HG03558 (cell line): ENCODE results near the gene OTP.

Experiments
- ATAC-seq: cut with Tn5 transposase; IDR thresholded peaks from one replicate; pipeline ENCODE4 v1.9.1; 2021; ENCODE audit warnings: moderate number of reproducible peaks; ENCODE audit not compliant: unreplicated experiment; ENCODE audit errors: extremely low read depth

Gene OTP

DNA sequence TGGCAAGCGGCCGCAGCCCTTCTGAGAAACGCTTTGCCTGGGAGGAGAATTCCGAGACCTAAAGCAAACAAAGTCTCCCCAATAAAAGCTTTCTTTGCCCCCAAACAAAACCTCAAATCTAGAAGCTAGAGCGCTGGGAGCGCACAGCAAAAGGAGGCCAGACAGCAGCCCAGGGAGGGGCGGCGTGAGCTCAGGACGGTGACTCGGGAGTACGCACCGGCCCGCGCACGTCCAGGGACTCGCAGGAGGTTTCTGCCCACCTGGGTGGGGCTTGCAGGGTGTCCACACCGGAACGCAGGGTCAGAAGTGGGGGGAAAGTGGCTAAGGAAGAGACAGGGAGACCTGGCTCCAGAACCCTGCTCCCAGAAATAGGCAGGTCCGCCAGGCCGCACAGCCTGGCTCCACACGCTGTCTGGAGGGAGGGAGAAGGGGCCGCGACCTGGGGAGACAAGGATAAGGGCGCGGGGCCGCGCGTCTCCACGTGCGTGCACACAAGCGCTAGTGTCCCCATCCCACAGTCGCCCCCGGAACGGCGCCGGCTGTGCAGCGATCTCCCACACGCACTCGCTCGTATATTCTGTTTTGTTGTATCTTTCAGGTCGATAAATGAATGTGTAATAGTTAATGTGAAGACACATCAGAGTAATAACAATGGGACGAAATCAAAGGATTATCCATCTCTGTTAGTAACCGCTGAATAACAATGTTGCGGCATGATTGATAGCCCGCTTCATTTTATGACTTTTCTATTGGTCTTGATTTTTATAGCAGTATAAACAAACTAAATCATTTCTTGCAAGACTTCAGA lies 2.3 kb upstream of the OTP start:
- ATAC-seq, result no peak

GRCh38 chr5:77638763-77639671 lies 504 bp upstream of the OTP start:
- ATAC-seq, result no peak

GRCh38 chr5:77637170-77637997 lies 1.1 kb downstream of the OTP start:
- no peak for ATAC-seq

GRCh38 chr5:77636641-77637169 lies 1.8 kb downstream of the OTP start:
- ATAC-seq, result no peak

- no peak for ATAC-seq
These were observed 2.4 kb downstream of the OTP start for GRCh38 chr5:77635917-77636640.

DNA sequence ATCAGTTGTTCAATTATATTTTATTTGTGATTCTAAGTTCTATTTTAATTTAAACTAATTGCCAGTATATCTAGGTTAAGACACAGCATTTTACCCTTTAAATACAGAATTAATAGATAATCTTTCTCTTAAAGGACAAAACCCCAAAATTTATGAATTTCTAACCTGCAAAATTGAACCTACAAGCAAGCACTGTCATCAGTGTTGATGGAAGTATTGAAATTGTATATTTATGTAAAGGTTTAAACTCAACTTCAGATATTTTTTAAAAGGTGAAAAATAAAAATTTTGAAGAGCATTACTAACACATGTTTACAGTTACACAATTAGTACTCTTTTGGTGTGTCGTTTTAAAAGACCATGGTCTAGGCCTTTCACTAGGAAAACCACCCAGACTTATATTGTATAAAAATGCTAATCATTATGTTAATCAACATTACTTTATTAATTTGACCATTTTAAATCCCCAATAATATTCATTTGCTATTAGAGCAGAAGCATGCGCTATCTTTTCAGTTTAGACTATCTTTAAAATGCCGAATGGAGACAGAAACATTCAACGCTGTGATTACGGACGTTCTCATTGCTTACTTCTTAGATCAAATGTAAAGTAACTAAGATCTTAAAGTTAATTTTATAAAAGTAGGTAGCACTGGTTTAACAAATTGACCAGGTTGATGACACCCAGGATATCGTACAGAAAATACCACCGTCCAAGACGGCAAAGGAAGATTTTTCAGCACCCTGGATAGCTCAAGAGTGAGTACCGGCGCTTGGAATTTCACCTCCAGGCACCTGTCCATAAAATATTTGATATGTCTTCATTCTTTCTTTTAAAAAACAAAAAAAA lies 3.2 kb downstream of the OTP start:
- ATAC-seq, result no peak

DNA sequence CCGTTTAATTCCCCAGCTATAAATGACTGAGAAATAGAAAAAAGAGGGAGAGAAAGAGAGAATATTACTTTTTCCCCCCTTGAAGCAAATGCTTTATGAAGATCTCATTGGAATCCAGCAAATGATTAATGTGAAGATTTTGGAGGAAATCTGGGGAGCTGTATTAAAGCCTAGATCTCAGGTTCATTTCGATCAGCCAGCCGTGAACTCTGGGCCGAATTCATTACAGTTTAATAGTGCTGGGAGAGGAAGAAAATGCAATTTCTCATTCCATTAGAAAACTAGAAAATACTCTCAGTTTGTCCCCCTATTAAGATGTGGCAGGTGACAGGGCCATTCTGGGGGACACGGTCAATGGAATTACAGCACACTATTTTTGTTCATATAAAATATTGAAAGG lies 4.8 kb downstream of the OTP start:
- no peak for ATAC-seq

GRCh38 chr5:77633207-77633675 lies 5.3 kb downstream of the OTP start:
- ATAC-seq, result no peak

- no peak for ATAC-seq
These were observed 5.8 kb downstream of the OTP start for GRCh38 chr5:77632526-77633206.

- ATAC-seq, result no peak
These were observed 8.3 kb downstream of the OTP start for GRCh38 chr5:77630114-77630680.

GRCh38 chr5:77629509-77630113 lies 8.9 kb downstream of the OTP start:
- ATAC-seq, result no peak

GRCh38 chr5:77628840-77629508 lies 9.5 kb downstream of the OTP start:
- ATAC-seq, result no peak

DNA sequence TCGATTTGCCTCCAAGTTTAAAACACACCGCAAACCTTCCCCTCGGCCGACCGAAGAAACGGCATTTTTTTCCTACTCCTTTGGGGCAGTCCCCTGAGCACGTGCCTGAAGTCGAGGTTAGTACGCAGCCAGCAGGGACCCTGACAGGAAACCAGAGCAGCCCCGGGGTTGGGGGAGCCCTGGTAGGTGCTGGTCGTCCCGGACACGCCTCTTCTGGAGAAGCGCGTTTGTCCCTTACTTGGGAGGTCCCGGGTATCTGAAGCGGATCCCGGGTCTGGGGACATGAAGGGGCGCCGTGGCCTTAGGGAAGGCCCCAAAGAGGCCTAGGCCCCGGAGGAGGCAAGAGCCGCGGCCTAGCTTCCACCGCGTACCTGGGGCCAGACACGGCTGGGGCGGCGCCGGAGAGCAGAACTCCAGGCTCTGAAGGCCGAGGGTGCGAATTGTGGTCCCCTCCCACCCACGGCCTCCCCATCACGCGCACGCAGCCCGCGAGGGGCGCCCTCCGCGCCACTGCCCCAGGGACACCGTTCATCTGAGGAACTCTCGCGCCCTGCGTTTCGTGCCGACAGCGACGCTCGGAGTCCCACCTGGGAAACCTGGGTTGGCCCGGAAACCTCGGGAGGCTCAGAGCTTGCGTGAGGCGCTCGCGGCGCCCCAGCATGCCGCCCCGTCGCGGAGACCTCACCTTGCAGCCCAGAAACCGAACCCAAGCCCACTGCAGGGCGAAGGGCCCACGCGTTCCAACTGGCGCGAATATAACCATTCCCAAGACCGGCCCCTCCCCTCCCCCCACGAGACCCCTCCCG lies 10.4 kb downstream of the OTP start:
- no peak for ATAC-seq

DNA sequence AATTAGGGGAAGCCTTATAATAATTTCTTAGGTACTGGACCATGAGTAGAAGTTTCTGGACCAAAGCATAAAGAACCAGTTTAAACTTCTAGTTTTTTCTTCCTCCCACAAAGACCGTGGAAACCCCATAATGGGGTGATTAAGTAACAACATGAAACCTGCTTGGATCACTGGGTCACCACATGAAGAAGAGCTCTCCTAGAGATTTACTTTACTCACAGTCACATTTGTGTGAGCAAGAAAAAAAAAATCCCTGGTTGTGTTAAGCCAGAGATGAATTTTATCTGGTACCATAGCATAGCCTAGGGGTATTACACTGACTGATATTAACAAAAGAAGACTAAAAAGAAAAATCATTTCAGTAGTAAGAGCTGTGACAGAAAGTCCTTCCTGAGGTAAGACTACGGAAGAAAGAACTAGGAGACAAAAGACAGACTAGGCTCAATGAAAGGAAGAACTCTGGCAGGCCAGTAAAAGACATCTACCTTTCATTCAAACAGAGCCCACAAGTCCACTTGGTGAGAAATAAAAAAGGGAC lies 15.2 kb downstream of the OTP start:
- no peak for ATAC-seq

GRCh38 chr5:77621440-77621839 lies 17.1 kb downstream of the OTP start:
- ATAC-seq, result no peak

DNA sequence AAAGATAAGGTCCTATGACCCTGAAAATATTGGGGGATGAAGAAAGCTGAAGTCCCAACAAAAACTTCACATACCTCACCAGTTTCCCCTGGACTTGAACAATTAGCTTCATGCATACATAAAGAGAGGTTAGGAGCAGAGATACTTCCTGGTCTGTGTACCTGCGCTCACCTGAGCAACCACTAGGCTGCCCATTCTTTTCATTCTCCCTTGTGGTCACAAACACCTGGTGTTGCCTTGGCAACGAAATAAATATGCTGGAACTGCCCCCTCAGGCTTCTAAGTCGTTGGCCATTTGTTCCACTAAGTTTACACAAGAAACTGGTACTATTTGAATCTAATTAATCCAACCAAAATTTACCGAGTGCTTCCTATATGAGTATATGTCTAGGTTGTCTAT lies 18.1 kb downstream of the OTP start:
- ATAC-seq, result no peak
